Neural progenitor cell (in vitro differentiated cells): ENCODE measurements around the gene LAD1. TPM values are rescaled to one million over a fixed set of nuclear protein-coding genes. Genes with fewer than 3 reads are reported as not detected.

Source experiments
- DNase-seq: peaks from one replicate; pipeline ENCODE4 v3.0.0-alpha.2; 2016; ENCODE audit warnings: low spot score
- H2AFZ ChIP-seq: fragments of 200-600 bp; sonication (generic); replicated peaks from 2 replicates; pipeline ENCODE4 v1.6.1; 2016; ENCODE audit warnings: antibody characterized with exemption
- H3F3A ChIP-seq: fragments of 200-600 bp; sonication (generic); 2 replicates; pipeline ENCODE4 v1.6.1; 2016; ENCODE audit warnings: antibody characterized with exemption, low read depth
- H3K27ac ChIP-seq: fragments of 200-600 bp; sonication (generic); 2 replicates; pipeline ENCODE4 v1.5.1; 2016; ENCODE audit warnings: mild to moderate bottlenecking
- H3K27me3 ChIP-seq: fragments of 200-600 bp; sonication (generic); 2 replicates; pipeline ENCODE4 v1.6.1; 2016; ENCODE audit warnings: mild to moderate bottlenecking, moderate library complexity
- H3K36me3 ChIP-seq: fragments of 200-600 bp; sonication (generic); 2 replicates; pipeline ENCODE4 v1.5.1; 2016
- H3K4me1 ChIP-seq: fragments of 200-600 bp; sonication (generic); 2 replicates; pipeline ENCODE4 v1.6.1; 2016; ENCODE audit warnings: mixed run types
- H3K4me2 ChIP-seq: fragments of 200-600 bp; sonication (generic); 2 replicates; pipeline ENCODE4 v1.6.1; 2016
- H3K4me3 ChIP-seq: fragments of 200-600 bp; sonication (generic); 2 replicates; pipeline ENCODE4 v1.5.1; 2016
- H3K79me2 ChIP-seq: fragments of 200-600 bp; sonication (generic); 2 replicates; pipeline ENCODE4 v1.6.1; 2016; ENCODE audit warnings: low read depth
- H3K9ac ChIP-seq: fragments of 200-600 bp; sonication (generic); 2 replicates; pipeline ENCODE4 v1.6.1; 2016
- H3K9me3 ChIP-seq: fragments of 200-600 bp; sonication (generic); 2 replicates; pipeline ENCODE4 v1.5.1; 2016; ENCODE audit warnings: low read depth
- H4K20me1 ChIP-seq: fragments of 200-600 bp; sonication (generic); 2 replicates; pipeline ENCODE4 v1.6.1; 2016; ENCODE audit warnings: low read depth
- H3K27ac Mint-ChIP-seq: 3 replicates; pipeline ENCODE4 v1.8.0; 2021; ENCODE audit warnings: mixed read lengths
- H3K27me3 Mint-ChIP-seq: 2 replicates; pipeline ENCODE4 v1.8.0; 2022; ENCODE audit warnings: low read depth, mild to moderate bottlenecking, inconsistent platforms, moderate library complexity, mixed read lengths; ENCODE audit not compliant: insufficient read depth
- H3K36me3 Mint-ChIP-seq: 3 replicates; pipeline ENCODE4 v1.8.0; 2021; ENCODE audit warnings: mixed read lengths
- H3K4me1 Mint-ChIP-seq: 3 replicates; pipeline ENCODE4 v1.8.0; 2021; ENCODE audit warnings: mixed read lengths
- H3K4me3 Mint-ChIP-seq: 3 replicates; pipeline ENCODE4 v1.8.0; 2021; ENCODE audit warnings: mild to moderate bottlenecking, moderate library complexity, mixed read lengths
- H3K9me3 Mint-ChIP-seq: 3 replicates; pipeline ENCODE4 v1.8.0; 2020; ENCODE audit warnings: mixed read lengths
- EZH2 ChIP-seq: fragments of 200-600 bp; sonication (generic); IDR thresholded peaks from 2 replicates; pipeline ENCODE4 v1.6.1; 2017; ENCODE audit warnings: antibody characterized with exemption, mild to moderate bottlenecking, moderate library complexity
- EZH2phosphoT487 ChIP-seq: fragments of 200-600 bp; sonication (generic); IDR thresholded peaks from 2 replicates; pipeline ENCODE4 v1.6.1; 2017; ENCODE audit warnings: antibody characterized with exemption
- total RNA-seq: library from RNA; depleted of rRNA; stranded (reverse); fragments of >200 nt; gene quantifications from 2 replicates; pipeline ENCODE4 v1.2.3, GENCODE V29; 2015; ENCODE audit warnings: low replicate concordance
- TF ChIP-seq, protein P1 (sequence below): fragments of 200-600 bp; sonication (generic); IDR thresholded peaks from 2 replicates; pipeline ENCODE4 v1.5.1; 2017; ENCODE audit warnings: antibody characterized with exemption, mild to moderate bottlenecking

Gene LAD1
- total RNA-seq, 1 donor from 2014 or later, result not detected

DNA sequence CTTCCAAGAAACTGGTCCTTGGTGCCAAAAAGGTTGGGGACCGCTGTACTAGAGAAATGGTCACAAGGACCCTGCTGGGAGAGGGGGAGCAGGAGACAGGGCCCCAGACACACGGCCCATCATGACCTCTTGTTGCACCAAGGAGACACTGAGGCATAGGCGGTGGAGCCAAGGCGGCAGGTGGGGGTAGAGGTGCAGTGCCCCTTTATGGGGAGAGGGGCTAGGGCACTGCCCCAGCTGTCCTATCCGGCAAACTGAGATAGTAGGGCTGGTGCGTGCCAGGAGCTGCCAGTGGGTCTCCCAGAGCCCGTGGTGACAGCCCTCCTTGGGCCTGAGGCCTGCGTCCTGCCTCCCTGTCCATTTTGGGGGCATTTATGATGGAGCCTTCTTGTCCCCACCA lies 41.9 kb downstream of the LAD1 start:
- Mint-ChIP-seq H3K36me3 (no peaks in the 10 kb centered on the region), H3K27me3 (peaks cover 13% of the 10 kb centered on the region), H3K27ac (no peak overlapping the region), H3K9me3 (no peaks in the 10 kb centered on the region), H3K4me1 (peaks cover 6% of the 10 kb centered on the region), H3K4me3 (no peak overlapping the region)
- no peaks in the 10 kb centered on the region for H3K9me3 ChIP-seq
- no peaks in the 10 kb centered on the region for H4K20me1 ChIP-seq
- no peak overlapping the region for H3K4me2 ChIP-seq
- TF ChIP-seq, protein P1, sequence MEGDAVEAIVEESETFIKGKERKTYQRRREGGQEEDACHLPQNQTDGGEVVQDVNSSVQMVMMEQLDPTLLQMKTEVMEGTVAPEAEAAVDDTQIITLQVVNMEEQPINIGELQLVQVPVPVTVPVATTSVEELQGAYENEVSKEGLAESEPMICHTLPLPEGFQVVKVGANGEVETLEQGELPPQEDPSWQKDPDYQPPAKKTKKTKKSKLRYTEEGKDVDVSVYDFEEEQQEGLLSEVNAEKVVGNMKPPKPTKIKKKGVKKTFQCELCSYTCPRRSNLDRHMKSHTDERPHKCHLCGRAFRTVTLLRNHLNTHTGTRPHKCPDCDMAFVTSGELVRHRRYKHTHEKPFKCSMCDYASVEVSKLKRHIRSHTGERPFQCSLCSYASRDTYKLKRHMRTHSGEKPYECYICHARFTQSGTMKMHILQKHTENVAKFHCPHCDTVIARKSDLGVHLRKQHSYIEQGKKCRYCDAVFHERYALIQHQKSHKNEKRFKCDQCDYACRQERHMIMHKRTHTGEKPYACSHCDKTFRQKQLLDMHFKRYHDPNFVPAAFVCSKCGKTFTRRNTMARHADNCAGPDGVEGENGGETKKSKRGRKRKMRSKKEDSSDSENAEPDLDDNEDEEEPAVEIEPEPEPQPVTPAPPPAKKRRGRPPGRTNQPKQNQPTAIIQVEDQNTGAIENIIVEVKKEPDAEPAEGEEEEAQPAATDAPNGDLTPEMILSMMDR, result no peak
- TF ChIP-seq EZH2 (no peak), EZH2phosphoT487 (no peak)
- H3K4me3 ChIP-seq, result no peak overlapping the region
- H3K9ac ChIP-seq, result no peak overlapping the region
- H3K27ac ChIP-seq, result no peak overlapping the region
- no peaks in the 10 kb centered on the region for H3K79me2 ChIP-seq
- no peaks in the 10 kb centered on the region for H3K36me3 ChIP-seq
- H3K4me1 ChIP-seq, result peaks cover 5% of the 10 kb centered on the region
- no peaks in the 10 kb centered on the region for H3K27me3 ChIP-seq
- no peak for DNase-seq
- no peaks in the 10 kb centered on the region for H3F3A ChIP-seq
- no peak overlapping the region for H2AFZ ChIP-seq

DNA sequence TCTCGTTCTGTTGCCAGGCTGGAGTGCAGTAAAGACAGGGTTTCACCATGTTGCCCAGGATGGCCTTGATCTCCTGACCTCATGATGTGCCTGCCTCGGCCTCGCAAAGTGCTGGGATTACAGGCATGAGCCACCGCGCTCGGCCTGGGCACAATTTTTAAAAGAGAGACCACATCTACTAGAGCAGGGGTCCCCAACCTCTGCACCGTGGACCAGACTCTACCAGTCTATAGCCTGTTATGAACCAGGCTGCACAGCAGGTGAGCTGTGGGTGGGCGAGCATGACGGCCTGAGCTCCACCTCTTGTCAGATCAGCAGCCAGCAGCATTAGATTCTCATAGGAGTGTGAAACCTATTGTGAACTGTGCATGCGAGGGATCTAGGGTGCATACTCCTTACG lies 42.4 kb downstream of the LAD1 start:
- no peaks in the 10 kb centered on the region for H3F3A ChIP-seq
- H3K9ac ChIP-seq, result no peak overlapping the region
- no peak for DNase-seq
- no peaks in the 10 kb centered on the region for H3K4me1 ChIP-seq
- Mint-ChIP-seq H3K27me3 (peaks cover 13% of the 10 kb centered on the region), H3K4me1 (peaks cover 6% of the 10 kb centered on the region), H3K4me3 (no peak overlapping the region), H3K36me3 (no peaks in the 10 kb centered on the region), H3K9me3 (no peaks in the 10 kb centered on the region), H3K27ac (no peak overlapping the region)
- H3K4me3 ChIP-seq, result no peak overlapping the region
- TF ChIP-seq EZH2phosphoT487, result no peak
- TF ChIP-seq EZH2, result no peak
- TF ChIP-seq, protein P1, result no peak
- no peak overlapping the region for H3K4me2 ChIP-seq
- H4K20me1 ChIP-seq, result no peaks in the 10 kb centered on the region
- no peaks in the 10 kb centered on the region for H3K27me3 ChIP-seq
- no peaks in the 10 kb centered on the region for H3K9me3 ChIP-seq
- no peaks in the 10 kb centered on the region for H3K79me2 ChIP-seq
- H3K36me3 ChIP-seq, result no peaks in the 10 kb centered on the region
- no peak overlapping the region for H2AFZ ChIP-seq
- no peak overlapping the region for H3K27ac ChIP-seq

DNA sequence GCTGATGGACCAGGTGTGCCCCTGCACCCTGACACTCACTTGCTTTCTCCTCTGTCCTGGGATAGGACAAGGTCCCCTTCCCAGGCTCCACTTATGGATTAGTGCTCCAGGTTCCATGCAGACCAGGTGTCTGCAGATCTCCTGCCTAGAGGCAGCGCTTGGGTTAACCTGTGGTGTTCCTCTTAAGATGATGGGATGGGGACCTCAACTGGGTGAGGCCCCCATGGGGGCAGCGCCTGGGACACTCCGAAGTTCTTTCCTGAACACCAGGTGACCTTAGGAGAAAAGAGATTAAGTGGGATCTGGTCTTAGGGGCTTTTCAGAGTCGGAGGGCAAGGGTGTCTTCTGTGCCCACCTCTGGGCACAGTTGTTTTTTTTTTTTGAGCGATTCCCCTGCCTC lies 42.9 kb downstream of the LAD1 start:
- peaks cover 8% of the 10 kb centered on the region for H3K4me1 Mint-ChIP-seq
- H3K9me3 Mint-ChIP-seq, result no peaks in the 10 kb centered on the region
- H3K27me3 Mint-ChIP-seq, result peaks cover 13% of the 10 kb centered on the region
- TF ChIP-seq, protein P1, result no peak
- TF ChIP-seq EZH2phosphoT487 (no peak), EZH2 (no peak)
- no peak overlapping the region for H3K4me3 ChIP-seq
- H3K36me3 ChIP-seq, result no peaks in the 10 kb centered on the region
- H3F3A ChIP-seq, result no peaks in the 10 kb centered on the region
- H3K9ac ChIP-seq, result no peak overlapping the region
- H3K4me3 Mint-ChIP-seq, result no peak overlapping the region
- no peaks in the 10 kb centered on the region for H3K79me2 ChIP-seq
- no peak overlapping the region for H3K4me2 ChIP-seq
- no peaks in the 10 kb centered on the region for H4K20me1 ChIP-seq
- H3K27me3 ChIP-seq, result no peaks in the 10 kb centered on the region
- no peaks in the 10 kb centered on the region for H3K36me3 Mint-ChIP-seq
- no peaks in the 10 kb centered on the region for H3K4me1 ChIP-seq
- no peaks in the 10 kb centered on the region for H3K9me3 ChIP-seq
- H3K27ac ChIP-seq, result no peak overlapping the region
- no peak for DNase-seq
- no peak overlapping the region for H3K27ac Mint-ChIP-seq
- no peak overlapping the region for H2AFZ ChIP-seq
